ENCODE results near the gene NUDT16.

The NUDT16 gene

DNA sequence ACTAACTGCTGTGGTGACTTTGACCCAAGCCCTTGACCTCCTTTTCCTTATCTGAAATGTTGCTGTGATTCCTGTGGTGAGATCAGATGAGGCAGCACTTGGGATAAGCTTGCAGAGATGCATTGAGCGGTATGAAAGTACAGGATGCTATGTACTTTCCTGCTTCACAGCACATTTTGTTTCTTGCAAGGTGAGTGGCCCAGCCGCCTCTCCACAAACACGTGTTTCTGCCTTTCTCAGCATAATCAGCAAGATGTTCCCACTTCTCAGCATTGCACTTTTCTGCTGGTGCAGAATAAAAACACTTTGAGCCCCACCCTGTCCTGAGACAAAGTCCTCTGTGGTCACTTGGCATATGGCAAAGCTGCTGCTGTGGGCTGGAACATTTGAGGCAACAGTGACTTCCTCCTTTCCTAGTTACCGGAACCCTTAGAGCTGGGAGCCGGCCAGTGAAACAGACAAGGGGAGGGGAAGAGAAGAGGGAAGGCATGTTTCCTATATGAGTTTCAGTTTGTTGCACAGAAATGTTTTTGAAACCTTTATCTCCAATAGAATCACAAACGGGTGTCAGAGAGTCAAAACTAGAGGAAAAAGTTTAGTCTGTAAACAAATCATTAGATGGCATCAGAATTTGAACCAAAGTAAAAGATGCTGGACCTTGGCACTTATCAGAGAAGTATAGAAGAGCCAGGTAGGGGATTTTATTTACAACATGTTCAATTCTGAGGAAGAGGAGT lies 5.0 kb downstream of the NUDT16 start:
- DNase-seq (ENCODE audit: low read depth), result no peak

DNA sequence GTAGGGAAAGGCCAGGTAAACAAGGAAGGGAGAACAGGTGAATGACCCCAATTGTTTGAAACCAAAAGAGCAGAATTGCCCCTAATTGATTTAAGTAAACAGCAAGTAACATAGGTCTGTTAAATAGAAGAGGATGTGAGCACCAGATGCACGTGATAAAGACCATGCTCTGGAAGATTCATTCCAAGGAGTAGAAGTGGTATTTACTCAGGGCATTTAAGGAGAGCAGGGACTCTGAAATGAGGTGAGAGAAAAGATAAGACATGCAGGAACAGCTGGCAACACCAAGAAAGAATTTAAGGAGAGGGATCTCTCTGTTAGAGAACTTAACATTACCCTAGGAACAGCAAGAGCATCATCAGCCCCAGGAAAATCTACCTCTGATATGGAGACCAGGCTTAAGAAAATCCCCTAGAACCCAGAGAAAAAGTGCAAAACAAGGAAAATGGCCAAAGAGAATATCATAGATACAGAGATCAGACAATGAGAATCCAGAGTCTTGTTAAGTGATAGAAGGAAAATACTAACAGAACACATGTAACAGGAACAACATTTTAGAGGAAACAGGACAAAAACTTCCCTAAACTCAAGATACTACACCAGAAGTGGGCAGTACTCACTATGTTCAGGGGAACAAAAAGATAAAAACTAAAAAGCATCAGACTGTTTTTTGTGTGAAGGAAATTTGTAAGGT lies 6.4 kb downstream of the NUDT16 start:
- DNase-seq (ENCODE audit: low read depth), result no peak

DNA sequence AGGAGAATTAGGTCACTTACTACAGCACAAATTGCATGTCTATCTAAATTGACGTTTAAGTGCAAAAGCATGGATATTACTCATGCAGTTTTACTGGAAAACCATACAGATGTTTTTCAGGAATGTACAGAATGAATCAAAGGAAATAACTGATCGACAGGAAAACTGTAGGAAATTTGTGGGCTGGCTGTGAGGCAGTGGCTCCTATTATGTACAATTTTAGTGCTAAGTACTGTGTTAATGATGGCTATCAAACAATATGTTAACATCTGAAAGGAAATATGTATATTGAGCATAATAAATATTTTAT lies 6.9 kb downstream of the NUDT16 start:
- no peak for DNase-seq (ENCODE audit: low read depth)

DNA sequence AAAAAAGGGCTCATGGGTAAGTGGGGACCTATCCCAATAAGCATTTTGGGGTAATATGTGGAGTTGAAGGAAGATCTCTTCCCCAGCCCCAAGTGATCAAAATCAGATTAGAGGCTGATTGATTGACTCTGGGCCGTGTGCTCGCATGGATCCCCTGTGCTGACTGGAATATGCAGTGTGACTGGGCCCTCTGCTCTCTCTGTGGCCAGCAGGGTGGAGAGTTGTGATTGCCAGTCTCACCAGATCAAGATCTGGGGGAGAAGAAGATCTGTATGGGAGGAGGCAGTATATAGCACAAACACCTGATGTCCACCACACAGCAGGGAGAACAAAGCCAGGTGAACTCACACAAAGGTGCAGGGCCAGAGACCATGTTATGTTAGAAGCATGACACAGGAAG lies 8.8 kb downstream of the NUDT16 start:
- no peak for DNase-seq (ENCODE audit: low read depth)

DNA sequence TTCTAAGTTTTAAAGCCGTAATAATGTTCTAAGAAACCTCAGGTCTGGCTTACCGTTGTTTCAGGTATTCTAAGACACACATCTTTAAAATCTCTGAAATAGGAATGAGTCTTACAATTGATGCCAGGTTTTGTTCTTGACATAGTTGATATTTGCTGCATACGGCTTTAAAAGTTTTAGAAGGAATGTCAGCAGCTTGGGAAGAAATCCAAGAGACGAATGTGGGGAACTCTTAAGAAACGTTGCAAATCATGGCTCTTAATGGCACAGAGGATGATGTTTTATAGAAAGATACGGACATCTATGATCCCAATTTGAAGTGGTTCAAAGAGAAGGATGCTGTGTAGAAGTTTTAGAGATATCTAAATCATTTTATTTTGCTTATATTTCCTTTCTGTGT lies 11.5 kb downstream of the NUDT16 start:
- no peak for DNase-seq (ENCODE audit: low read depth)

DNA sequence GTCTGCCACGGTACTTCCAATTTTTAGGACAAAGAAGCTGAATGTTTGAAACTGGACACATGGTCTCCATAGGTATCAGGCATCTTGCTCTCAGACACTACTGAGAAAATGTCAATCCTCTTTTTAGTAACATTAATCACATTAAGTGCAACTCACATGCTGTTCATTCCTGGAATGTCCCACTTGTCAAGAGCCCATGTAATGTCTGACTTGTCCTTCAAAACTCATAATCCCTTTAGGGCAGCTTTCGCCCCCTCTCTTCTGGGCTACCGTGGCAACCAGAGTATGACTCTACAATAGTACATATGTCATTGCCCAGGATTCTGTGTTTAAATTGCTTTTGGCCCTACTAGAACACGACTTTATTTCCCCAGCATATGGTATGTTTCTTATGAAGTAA lies 12.3 kb downstream of the NUDT16 start:
- DNase-seq (ENCODE audit: low read depth), result no peak

DNA sequence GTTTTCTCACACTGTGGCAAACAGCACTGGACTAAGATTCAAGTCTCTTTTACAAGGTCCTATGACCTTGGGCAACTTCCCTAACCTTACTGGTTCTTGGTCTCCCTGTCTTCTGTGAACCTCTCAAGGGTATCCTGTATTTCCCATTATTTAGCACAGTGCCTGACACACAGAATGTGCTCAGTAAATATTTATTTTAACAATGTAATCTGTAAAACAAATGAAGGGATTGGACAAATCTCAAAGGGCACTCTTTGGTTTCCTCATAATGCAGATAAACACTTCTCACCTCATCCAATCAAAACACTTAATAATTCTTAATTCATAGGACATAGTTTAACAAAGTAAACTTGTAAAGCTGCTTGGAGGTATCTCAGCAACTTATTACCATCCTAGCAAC lies 12.8 kb downstream of the NUDT16 start:
- no peak for DNase-seq (ENCODE audit: low read depth)

DNA sequence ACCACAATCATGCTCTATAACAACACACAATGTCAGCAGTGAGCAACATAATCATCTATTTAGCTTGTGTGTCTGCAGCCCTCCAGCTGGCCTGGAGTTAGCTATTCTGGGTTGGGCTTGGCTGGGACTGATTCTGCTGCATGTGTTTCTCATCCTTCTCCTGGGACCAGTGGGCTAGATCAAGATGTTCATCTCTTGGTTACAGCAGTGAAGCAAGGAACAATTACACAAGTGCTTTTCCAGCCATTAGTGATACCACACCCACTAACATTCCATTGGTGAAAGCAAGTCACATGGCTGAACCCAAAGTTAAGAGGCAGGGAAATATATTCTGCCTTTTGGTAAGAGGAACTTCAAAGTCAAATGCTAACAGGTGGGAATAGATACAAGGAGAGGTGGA lies 14.6 kb downstream of the NUDT16 start:
- peak; percentile 43 for DNase-seq (ENCODE audit: low read depth)

DNA sequence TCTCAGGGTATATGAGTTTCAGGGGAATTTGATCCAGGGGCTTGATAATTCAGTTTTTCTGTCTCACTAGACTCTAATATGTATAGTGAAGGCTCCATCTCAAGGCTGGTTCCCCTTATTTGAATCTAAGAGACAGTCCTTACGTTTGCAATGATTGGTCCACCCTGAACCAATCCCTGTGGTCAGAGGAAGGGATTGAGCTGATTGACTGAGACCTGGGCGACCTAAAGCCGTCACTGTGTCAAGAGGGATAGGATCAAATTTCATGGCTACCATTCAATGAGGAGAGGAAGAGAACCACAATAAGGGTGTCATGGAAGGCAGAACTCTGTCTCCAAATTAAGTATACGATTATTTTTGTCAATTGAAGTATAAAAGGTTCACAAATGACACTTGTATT lies 16.3 kb downstream of the NUDT16 start:
- no peak for DNase-seq (ENCODE audit: low read depth)

DNA sequence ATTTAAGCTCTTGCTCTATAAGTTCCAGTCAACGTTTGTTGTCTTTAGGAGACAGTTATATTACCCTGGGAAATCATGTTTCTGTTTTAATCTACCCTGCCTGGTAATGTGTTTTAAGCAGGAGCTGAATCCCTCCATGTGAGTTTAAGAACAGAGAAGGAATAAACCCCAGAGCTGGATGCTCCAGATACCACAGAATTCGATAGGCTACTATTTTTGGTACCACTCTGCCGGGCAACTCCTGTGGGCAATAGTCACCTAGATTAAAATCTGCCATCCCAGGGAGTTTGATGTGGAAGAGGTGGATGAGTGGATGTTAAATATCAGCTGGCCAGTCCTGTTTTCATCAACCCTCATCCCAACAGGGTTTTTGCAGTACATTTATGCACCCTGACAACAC lies 20.4 kb downstream of the NUDT16 start:
- no peak for DNase-seq (ENCODE audit: low read depth)

DNA sequence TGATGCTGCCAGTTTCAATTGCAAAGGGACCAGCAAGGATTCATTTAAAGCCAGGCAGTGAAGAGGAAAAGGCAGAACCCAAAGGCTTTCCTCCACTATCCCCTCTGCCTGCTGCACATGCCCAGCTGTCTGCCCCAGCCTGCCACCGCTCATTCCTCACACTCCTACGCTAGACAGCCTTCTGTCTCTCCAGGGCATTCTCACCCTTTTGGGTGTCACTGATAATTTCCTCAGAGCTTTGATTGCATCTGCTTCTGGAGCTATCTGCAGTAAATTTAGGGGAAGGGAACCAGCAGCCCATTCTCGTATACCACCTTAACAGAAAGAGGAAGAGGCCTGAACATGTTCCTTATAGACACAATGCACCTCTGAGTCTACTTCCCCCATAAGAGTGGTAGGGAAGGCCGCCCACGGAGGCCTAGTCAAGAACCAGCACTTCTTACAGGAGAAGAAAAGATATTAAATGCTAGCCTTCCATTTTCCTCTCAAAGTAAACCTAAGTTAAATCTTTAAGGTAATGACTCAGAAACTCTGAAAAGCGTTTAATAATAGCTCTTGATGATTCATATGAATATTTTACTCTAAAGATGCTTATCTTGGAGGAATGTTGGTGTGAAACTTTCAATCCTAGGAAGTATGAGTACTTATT lies 20.9 kb downstream of the NUDT16 start:
- DNase-seq (ENCODE audit: low read depth), result no peak

DNA sequence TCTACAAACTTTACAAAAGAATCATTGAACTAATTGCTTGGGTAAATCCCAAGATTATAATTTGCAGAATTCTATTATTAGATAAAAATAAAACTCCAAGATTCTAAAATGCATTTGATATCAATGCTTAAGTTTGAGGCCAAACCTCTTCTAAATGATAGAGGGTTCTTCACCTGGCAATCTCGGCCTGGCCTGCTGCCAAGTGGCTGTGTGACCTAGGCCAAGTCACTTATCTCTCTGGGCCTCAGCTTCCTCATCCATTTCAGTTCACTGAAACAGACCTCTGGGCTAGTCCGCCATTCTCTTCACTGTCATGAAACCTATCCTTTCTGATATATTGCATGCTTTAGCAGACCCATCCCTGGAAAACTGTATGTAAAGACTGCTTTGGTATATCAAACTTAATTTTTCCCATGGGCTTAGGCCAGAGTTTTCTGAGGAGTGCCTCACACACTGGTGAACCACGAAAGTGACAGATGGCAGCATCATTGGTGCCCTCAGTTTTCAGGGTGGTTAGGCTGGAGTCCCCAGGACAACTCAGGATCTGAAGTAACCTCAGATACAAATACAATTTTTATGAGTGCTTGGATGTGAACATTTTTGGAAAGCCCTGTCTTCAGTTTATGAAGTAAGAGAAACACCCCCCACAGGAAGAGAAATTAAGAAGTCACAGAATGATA lies 21.8 kb downstream of the NUDT16 start:
- no peak for DNase-seq (ENCODE audit: low read depth)

DNA sequence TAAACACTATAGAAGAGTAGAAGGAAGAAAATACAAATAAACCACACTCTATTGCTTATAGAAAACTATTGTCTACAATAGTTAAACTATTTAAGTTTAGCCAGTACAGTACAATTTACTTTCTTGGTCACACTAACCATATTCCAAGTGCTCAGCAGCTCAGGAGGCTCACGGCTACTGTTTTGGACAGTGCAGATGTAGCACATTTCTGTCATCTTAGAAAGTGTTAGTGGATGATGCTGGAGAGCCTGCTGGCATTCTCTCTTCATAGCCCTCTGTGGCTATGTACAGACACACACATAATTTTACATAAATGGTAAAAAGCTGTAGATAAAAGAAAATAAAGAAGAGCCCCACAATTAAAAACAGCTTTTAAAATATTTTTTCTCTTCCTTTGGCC lies 23.8 kb downstream of the NUDT16 start:
- no peak for DNase-seq (ENCODE audit: low read depth)

DNA sequence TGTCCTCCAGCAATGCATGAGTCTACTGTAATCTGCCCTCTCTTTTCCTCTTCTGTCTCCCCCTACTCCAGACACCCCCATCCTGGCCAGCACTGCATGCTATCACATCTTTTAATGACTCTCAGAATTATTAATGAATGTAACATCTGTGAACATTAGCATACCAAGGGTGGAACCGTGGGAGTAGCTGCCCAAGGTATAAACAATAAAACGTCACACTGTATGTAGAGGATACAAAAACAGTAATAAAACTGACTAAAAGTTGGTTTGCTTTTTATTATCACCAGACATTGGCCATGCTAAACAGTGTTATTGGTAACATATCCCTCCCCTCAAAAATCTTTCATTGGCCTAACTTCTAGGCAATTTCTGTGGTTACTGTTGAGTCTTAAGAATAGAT lies 24.7 kb downstream of the NUDT16 start:
- no peak for DNase-seq (ENCODE audit: low read depth)

DNA sequence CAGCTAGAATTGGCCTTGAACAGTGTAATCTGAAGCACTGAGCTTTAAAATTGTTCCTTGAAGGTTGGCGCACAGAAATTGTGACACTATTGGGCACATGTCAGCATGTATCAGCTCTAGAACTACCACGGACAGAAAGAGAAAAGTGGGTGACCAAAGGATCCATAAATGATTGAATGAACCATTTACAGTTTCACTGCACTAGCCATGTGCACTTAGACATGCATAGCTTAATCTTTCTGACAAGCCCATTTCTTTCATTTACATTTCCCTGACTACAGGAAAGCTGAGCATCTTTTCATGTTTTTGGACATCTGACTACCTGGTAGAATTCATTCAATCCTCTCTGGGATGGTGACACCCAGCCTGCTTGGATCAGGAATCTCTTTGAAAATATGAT lies 36.2 kb downstream of the NUDT16 start:
- DNase-seq (ENCODE audit: low read depth), result no peak

DNA sequence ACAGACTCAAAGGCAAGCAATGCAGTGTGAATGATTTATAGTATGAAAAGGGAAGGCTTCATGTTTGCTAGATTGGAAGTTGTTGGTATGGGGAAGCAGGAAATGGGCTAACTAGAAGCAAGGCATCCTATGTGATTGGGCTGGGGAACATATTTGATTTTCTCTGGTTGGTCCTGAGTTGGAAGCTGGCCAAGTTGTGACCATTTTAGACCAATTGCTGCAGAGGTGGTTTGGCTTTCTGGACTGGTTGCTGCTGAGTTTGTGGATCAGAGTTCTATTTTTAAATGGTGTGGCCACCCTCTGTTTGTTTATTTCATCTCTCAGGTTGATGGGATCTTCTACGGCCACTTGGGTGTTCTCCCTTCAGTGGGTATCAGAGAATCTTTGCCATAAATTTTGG lies 39.7 kb downstream of the NUDT16 start:
- DNase-seq (ENCODE audit: low read depth), result no peak

DNA sequence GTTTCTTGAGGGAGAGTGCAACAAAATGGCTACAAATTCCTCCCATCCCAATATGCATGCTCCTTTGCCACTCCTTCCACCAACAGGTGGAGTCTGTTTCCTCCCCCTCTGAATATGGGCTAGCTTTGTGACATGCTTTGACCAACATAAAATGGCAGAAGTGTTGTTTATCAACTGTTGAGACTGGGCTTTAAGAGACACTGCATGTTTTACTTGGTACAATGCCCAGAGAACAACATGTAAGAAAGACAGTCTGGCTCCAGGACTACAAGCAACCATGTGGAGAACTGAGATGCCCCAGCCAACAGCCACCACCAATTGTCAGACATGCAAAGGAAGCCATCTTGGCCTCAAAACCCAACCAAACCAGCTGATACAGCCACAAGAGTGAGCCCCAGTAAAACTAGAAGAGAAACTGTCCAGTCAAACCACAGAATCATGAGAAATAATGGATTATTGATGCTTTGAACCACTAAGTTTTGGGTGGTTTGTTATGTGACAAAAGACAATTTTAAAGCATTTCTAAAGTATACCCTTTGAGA lies 40.5 kb downstream of the NUDT16 start:
- no peak for DNase-seq (ENCODE audit: low read depth)

DNA sequence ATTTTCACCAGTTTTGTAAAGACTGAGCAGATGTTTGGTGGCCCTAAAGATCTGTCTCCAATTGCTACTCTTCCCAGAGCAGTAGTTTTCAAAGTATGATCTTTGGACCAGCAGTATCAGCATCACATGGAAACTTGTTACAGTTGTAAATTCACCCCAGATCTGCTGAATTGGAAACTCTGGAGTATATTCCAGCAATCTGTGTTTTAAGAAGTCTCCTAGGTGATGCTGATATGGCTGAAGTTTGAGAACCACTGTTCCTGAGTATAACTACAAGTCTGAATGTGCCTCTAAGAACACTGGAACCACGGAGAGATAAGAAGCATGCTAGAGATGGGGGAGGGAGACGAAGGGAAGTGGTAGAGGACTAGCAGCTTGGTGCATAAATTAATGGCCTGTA lies 45.7 kb downstream of the NUDT16 start:
- no peak for DNase-seq (ENCODE audit: low read depth)

DNA sequence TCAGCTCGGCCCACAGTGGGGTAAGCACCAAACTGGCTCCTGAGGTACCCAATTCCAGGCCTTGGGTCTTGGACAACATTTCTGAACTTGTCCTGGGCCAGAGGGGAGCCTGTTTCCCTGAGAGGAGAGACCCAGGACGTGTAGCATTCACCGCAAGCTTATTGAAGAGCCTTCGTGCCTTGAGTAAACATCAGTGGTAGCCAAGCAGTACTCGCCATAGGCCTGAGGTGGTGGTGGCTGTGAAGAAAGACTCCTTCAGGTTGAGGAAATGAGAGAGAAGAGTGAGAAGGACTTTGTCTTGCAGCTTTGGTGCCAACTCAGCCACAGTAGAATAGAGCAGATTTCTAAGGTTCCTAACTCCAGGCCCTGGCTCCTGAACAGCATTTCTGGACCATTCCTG lies 50.2 kb downstream of the NUDT16 start:
- DNase-seq (ENCODE audit: low read depth), result no peak

DNA sequence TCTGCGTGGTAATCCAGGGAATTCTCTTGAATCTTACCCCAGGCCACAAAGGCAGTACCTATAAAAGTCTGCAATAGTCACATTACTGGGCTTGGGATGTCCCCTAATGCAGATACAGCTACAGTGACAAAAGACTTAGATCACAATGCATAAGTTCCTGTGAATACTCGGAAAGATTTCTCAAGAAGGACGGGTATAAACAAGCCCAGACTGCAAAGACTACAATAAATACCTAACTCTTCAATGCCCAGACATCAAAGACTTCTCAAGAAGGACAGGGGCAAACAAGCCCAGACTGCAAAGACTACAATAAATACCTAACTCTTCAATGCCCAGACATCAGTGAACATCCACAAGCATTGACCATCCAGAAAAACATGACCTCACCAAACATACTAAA lies 50.9 kb downstream of the NUDT16 start:
- no peak for DNase-seq (ENCODE audit: low read depth)

DNA sequence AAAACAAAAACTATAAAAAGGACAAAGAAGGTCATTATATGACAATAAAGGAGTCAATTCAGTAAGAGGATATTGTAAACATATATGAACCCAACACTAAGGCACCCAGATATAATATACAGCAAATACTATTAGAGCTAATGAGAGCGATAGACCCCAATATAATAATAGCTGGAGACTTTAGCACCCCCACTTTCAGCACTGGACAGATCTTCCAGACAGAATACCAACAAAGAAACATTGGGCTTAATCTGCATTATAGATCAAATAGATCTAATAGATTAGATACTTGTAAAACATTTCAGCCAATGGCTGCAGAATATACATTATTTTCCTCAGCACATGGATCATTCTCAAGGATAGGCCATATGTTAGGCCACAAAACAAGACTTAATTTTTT lies 53.4 kb downstream of the NUDT16 start:
- DNase-seq (ENCODE audit: low read depth), result no peak
